ENCODE data around the gene PLA2G12A.

PLA2G12A gene

GRCh38 chr4:109729718-109730618 is at the start of gene PLA2G12A:
Gene PLA2G12A, minus strand, starts transcription at chr4:109730070. Its CDS starts 261 bp downstream, at chr4:109729809.
- DNase-seq: no peak

- DNase-seq: no peak
Measured at GRCh38 chr4:109764789-109765402, 35.0 kb upstream of the PLA2G12A start.

GRCh38 chr4:109764376-109764775 is 34.5 kb upstream of the PLA2G12A start:
- DNase-seq: no peak

DNA sequence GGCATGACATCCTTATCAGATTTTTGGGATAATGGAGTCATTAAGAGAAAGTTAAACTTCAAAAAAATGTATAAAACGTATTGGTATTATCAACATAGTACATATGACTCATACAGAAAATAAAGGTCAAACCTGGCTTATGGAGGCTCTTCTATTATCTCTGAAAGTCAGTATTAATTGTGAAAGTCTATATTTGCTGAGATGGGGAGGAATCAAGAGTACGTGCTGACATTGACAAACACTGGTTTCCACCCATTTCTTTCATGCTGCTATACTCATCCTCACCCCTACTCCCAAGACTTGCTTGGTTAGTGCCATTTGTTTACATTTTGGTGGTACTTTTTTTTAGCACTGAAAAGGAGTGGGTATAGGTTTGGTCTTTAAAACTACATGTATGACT is 30.8 kb upstream of the PLA2G12A start:
- DNase-seq: no peak

- no peak for DNase-seq
Measured at GRCh38 chr4:109755656-109756055, 25.8 kb upstream of the PLA2G12A start.

DNA sequence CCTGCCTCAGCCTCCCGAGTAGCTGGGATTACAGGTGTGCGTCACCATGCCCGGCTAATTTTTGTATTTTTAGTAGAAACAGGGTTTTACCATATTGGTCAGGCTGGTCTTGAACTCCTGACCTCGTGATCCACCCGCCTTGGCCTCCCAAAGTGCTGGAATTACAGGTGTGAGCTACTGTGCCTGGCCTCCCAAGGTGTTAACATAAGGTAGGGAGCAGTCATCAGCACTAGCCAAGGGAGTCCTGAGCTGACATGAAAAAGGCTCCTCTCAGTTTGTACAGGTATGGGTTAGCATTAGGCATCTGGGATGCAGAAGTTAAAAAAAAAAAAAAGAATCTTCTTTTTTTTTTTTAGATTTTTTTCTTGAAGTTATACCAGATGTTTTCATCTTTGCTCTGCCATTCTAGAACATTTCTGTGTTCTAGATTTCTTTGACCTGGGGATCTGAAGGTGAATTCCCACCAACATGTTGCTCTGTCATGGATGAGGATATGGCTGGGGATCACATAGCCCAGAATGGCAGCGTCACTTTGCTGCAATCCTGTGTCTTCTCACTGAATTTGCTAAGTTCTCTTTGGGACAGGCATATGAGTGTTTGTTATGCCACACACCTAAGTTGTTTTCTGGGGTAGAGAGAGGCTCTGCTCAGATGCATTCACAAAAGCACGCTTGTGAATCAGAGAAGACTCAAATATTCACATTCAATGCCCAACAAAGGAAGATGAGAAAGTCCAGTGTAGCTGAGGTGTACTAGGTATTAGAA is 24.4 kb upstream of the PLA2G12A start:
- no peak for DNase-seq

DNA sequence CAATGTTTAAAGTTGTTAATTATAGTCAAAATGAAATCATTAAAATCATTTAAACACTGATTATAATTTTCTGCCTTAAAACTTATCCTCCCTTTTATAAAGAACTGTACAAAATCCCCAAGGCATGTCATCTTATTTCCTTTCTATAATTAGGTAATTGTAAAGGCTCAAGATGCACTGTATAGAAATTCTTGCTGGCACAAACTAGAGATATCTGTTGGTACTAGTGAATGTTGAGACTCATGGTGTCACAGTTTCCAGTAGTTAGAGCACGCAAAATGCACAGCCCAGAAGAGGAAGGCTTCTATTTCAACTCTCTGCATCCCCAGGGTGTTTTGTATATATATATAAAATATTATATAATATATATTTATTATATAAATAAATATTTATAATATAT is 22.7 kb upstream of the PLA2G12A start:
- no peak for DNase-seq

DNA sequence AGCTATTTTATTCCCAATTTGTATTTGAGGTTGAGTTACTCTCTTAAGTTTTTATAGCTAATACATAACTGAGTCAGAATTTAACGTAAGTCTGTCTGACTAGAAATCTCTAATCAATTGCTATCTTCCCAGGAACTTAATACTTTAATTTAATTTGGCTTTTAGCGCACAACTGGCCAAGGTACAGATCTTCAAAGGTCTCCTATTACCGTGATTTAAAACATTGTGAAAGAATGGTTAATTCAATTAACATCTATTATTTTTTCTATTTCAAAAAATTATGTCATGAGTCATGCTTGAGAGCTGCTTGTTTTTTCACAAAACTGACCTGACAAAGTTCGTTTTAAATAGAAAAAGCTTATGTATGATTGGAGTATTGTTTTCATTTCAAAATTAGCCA is 22.0 kb upstream of the PLA2G12A start:
- DNase-seq: no peak

DNA sequence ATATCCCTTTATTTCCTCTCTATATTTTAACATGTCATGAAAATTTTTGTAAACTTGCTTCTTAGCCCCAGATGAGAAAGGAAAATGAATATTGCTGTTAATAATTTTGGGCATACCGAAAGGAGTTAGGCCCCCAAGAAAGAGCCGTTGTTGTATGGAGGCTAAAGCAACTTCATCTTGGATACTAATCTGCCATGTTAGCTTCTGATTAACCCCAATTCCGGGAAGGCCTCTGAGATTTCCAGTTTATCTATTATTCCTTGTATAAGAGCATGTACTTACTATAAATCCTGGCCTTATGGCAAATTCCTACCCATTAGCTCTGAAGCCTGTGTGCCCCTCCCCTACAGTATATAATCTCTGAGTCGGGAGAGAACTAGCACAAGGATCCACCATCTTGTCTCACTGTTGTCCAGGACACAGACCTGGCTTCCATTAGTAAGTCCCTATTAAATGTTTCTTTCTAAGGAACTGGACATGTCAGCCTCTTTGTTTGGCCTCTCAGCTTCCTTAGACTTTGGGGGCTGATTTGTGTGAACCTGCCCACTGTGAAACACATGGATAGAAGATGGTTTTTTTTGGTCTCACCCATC is 20.9 kb upstream of the PLA2G12A start:
- DNase-seq: no peak

DNA sequence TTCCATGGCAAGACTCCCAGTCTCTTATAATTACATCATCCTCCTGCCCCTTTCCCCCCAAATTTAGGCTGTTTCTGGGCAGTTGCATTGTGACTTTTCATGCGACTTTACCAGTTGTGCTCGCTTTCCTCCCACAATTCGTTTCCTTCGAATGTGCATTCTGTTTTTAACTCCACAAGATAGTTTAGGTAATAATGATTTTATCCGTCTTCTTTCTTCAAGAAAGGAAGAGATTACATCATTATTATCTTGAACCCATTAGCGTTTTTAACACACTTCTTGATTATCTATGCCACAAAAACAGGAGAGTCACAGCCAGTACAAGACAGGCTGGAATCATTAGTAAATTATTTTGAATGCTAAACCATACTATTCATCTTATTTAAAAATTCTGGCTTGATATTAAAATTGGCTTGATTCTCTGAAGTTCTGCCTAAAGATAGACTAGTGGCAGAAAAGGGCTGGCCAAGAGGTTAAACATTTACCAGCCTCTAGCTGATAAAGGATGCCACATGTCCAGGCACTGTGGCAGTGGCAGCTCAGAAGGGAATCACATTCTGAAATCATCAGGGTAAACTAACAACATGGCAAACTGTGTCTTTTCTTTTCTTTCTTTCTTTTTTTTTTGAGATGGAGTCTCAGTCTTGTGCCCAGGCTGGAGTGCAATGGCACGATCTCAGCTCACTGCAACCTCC is 19.7 kb upstream of the PLA2G12A start:
- no peak for DNase-seq

DNA sequence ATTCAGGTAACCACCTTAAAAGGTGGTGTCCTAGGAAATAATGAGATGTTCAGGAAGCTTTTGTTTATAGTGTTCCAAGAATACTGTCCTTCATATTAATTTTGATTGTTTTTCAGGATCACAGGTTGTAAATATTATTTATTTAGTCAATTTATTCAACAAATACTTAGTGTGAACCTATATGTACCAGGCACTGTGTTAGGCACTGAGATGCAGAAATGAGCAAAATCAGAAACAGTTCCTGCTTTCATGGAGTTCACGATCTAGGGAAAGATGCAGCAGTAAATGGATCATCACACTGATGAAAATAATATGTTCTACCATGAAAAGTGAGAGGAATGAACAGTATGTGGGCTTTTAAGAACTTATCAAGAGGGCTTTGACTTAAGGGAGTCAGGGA is 18.2 kb upstream of the PLA2G12A start:
- DNase-seq: no peak

DNA sequence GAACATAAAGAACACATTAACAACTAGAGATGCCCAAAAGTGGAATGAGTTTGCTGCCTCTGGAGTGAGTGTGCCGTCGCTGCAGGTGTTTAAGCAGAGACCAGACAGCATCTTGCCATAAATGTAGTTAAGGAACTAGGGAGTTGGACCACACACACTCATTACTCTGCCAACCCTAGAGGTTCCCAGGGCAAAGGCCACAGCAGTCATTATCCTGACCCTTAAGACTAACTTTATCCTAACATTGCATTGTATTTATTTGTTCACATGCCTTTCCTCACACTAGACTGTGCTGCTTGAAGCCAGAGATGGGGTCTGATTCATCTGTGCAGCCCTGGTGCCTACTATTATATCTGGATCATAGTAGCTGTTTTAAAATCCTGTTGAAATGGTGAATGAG is 16.9 kb upstream of the PLA2G12A start:
- no peak for DNase-seq

DNA sequence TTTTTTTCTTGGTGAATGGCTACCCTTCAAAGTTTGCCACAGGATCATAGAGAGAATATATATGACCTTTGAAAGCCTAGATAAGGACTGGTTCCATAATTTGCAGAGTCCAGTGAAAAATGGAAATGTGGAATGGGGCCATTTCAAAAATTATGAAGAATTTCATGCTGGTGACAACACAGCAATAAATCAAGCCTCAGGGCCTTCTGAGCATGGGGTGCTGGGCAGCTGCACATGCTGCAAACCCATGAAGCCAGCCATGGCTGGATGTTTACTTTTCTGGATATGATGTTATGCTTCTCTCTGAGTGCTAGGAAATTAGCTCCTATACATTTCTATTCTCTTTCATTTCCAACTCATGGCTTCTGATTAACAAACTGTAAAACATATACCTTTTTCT is 16.0 kb upstream of the PLA2G12A start:
- DNase-seq: no peak

DNA sequence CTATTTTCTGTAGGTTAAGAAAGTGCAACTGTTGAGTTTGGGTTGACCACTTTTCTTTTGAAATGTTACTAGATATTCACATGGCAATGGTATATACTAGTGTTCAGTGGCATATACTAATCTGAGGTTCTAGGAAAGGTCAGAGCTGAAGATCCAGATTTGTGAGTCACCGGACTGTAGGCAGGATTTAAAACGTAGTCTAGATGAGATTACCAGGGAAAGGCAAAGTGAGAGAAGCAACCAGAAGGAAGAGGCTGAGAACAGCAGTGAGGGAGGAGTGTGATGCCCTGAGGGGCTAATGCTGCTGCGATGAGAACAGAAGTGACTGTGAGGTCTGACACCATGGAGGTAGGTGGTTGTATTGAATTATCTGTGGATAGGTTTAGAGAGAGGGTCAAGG is 9.7 kb upstream of the PLA2G12A start:
- no peak for DNase-seq

DNA sequence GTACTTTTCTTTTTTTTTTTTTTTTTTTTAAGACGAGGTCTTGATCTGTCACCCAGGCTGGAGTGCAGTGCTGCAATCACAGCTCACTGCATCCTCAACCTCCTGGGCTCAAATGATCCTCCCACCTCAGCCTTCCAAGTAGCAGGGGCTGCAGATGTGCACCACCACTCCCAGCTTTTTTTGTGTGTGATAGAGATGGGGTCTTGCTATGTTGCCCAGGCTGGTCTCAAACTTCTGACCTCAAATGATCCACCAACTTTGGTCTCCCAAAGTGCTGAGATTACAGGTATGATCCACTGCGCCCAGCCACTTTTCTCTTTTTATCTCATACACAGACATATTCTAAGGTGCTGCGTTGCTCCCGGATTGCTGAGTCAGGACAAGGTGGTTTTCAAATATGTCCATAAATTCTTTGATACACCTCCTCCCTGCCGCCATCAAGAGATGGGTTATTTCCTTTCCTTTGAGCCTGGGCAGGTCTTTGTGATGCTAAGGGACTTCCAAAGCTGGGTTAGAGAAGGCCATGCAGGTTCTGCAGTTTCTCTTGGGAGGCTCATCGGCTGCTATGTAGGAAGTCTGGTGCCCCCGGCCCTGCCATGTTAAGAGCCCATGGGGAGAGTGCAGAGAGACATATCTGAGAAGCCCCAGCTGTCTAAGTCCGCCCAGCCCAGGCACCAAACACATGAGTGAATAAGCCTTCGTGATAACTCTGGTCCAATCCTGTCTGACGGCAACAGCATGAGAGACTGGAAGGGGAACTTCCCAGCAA is 8.4 kb upstream of the PLA2G12A start:
- DNase-seq: no peak

DNA sequence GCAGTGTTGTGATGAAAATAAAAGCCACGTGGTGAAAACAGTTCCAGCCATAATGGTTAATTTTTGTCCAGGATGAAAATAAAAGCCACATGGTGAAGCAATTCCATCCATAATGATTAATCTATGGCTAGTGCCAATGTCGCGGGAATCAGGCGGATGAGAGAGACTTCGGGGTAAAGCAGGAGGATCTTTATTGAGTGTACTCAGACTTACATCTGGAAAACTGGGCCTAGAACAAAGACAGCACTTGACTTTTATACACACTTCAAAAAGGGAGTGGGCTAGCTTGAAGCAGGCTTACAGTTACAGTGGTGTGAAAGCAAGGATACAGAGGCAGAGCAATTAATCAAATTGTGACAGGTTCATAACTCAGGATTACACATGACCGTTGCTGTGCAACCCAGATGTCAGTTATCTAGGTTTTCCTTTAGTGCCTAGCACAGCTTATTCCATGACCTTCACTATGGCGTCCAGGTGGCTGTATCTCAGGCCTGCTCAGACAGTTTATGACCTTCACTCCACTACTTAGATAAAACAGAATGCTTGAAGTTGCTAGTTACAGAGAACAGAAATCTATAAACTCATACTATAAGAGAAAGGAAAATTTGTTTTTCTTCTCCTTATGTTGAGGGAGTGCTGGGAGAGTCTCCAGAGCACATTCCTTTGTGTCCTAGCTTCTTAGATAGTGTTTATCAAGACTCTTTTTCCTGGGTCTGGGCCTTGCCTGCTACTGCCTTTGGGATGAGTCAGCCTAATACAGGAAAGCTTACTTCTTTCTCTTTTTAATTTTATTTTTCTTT is 5.9 kb upstream of the PLA2G12A start:
- no peak for DNase-seq

DNA sequence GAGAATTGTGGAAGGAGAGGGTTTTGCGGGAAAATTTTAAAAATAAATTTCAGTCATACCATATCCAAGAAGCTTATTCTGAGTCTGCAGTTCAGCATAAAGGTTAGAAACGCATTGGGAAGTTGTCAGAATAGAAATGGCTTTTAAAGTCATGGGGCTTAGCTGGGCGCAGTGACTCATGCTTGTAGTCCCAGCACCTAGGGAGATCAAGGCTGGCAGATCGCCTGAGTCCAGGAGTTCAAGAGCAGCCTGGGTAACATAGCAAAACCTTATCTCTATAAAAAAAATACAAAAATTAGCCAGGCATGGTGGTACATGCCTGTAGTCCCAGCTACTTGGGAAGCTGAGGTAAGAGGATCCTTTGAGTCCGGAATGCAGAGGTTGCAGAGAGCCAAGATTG is 3.9 kb upstream of the PLA2G12A start:
- no peak for DNase-seq

GRCh38 chr4:109730619-109731545 is 1.0 kb upstream of the PLA2G12A start:
- DNase-seq: no peak

GRCh38 chr4:109729117-109729717 is 653 bp downstream of the PLA2G12A start:
- DNase-seq: peak; percentile 12

All from cortex of kidney (tissue), 1 donor.